ENCODE data around the gene CHD6. TPM values are rescaled to one million over a fixed set of nuclear protein-coding genes. Genes with fewer than 3 reads are reported as not detected.

The CHD6 gene
- total RNA-seq, 1 experiment from 2014 or later = 46.7 TPM

DNA sequence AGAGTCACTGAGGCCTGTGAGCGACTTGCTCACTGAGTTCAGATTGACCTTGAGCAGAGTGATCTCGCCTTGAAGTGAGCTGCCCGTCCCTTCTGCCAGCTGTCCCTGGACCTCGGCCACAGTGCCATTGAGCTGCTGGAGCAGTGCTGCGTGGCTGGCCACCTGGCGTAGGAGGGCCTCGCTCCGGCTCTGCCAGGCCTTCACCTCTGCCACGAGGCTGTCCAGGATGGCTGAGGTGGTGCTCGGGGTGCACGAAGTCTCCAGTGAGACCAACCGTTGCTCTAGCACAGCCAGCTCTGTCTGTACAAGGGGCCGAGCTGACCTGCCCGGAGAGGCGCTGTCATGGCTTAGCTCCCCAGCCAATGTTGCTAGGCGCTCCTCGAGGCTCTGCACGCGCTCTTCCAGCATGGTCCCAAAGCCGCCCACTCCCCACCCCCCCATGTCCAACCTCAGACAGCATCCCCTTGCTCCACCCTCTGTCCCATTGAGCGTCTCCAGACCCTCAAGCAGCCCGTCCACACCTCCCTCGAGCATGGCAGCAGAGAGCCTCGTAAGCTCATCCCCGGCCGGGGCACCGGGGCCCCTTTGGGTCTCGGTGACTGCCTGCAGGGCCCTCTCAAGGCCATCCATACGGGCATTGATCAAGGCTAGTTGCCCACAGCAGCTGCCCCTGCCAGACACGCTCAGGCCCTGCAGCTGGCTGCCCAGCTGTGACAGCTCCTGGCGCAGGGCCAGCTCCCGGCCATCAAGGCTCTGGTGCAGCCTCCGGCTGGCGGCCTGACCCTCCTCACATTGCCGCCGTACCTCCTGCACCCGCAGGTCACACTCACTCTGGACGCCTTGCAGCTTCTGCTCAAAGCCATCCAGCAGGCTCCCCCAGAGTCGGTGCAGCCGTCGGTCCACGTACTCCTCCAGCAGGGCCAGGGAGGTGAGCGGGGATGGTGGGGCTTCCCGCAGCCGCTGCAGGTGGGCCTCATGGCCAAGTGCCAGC lies 256.1 kb downstream of the CHD6 start:
- no TSS peak for BruUV-seq (replicated peaks)
- H3K9me3 ChIP-seq (ENCODE audit: low read depth, low read length, poor library complexity, severe bottlenecking) = no peaks in the 10 kb centered on the region
- CTCF ChIA-PET = no interaction called here

DNA sequence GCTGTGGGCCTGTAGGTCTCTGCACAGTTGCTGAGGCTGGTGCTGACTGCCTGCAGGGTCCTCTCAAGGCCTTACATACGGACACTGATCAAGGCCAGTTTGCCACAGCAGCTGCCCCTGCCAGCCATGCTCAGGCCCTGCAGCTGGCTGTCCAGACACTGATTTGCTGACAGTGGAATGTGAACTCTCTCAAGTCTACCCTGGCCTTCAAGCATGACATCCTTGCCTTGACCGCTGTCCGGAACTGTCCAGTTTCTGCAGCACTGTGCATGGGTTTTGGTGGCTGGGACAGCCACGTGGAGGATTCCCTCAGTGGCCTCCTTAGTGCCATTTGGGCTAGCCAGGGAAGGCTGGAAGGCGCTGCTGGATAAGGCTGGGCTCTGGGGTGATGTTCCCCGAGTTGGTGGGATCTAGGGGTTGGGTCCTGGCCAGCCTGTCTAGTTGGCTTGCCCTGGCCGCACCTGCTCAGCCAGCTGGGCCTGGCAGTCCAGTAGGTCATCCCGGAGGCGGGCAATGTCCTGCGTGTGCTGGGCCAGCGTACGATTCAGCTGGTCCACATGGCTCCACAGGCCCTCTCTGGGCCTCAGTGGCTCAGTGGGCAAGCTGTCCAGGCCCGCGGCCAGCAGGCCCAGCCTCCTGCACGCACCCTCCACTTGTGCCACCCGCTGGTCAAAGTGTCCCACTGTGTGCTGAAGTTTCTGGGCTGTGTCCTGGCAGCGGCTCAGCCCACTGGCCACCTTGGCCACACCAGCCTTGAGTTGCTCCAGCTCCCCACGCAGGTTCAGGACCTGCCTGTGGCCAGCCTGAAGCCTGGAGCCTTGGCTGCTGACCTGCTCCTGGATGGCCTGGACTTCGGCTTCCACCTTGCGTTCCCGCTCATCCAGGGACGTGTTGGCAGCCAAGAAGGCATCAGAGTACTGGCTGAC lies 257.1 kb downstream of the CHD6 start:
- H3K36me3 ChIP-seq (ENCODE audit: insufficient read depth, low read length, poor library complexity, severe bottlenecking) = no peaks in the 10 kb centered on the region
- H3K27ac ChIP-seq (ENCODE audit: low read depth, low read length, poor library complexity, severe bottlenecking) = no peak overlapping the region
- no peaks in the 10 kb centered on the region for H3K9me3 ChIP-seq (ENCODE audit: low read depth, low read length, poor library complexity, severe bottlenecking)
- POLR2A ChIA-PET (ENCODE audit: low non-redundant PET) = no interaction called here
- CTCF ChIA-PET = no interaction called here
- no peak for DNase-seq (ENCODE audit: low spot score)
- no peaks in the 10 kb centered on the region for H3K4me1 ChIP-seq (ENCODE audit: insufficient read depth, low read length, poor library complexity, severe bottlenecking)
- no peak overlapping the region for H3K4me3 ChIP-seq (ENCODE audit: low read depth, low read length, poor library complexity, severe bottlenecking)
- peaks cover 10% of the 10 kb centered on the region for H3K27me3 ChIP-seq (replicated peaks; ENCODE audit: insufficient read depth, low read depth, low read length, poor library complexity)
- BruUV-seq (replicated peaks) = no TSS peak
- TF ChIP-seq EZH2 (IDR thresholded peaks at IDR 0.05; ENCODE audit: borderline replicate concordance, low read depth, low read length, poor library complexity, severe bottlenecking) = no peak
- TF ChIP-seq, protein P1, sequence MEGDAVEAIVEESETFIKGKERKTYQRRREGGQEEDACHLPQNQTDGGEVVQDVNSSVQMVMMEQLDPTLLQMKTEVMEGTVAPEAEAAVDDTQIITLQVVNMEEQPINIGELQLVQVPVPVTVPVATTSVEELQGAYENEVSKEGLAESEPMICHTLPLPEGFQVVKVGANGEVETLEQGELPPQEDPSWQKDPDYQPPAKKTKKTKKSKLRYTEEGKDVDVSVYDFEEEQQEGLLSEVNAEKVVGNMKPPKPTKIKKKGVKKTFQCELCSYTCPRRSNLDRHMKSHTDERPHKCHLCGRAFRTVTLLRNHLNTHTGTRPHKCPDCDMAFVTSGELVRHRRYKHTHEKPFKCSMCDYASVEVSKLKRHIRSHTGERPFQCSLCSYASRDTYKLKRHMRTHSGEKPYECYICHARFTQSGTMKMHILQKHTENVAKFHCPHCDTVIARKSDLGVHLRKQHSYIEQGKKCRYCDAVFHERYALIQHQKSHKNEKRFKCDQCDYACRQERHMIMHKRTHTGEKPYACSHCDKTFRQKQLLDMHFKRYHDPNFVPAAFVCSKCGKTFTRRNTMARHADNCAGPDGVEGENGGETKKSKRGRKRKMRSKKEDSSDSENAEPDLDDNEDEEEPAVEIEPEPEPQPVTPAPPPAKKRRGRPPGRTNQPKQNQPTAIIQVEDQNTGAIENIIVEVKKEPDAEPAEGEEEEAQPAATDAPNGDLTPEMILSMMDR (conservative IDR thresholded peaks at IDR 0.05; ENCODE audit: low read depth, low read length) = no peak
- intact Hi-C loops (cut with micrococcal nuclease; ENCODE audit: unreplicated experiment) = no loop called here

More for the DNA sequence above, 256.1 kb downstream of the CHD6 start:
- no peak for TF ChIP-seq EZH2 (IDR thresholded peaks at IDR 0.05; ENCODE audit: borderline replicate concordance, low read depth, low read length, poor library complexity, severe bottlenecking)
- TF ChIP-seq, protein P1 (conservative IDR thresholded peaks at IDR 0.05; ENCODE audit: low read depth, low read length) = no peak
- POLR2A ChIA-PET (ENCODE audit: low non-redundant PET) = no interaction called here
- Histone ChIP-seq H3K4me3 (ENCODE audit: low read depth, low read length, poor library complexity, severe bottlenecking) (no peak overlapping the region), H3K27me3 (replicated peaks; ENCODE audit: insufficient read depth, low read depth, low read length, poor library complexity) (peaks cover 14% of the 10 kb centered on the region), H3K36me3 (ENCODE audit: insufficient read depth, low read length, poor library complexity, severe bottlenecking) (no peaks in the 10 kb centered on the region), H3K27ac (ENCODE audit: low read depth, low read length, poor library complexity, severe bottlenecking) (no peak overlapping the region), H3K4me1 (ENCODE audit: insufficient read depth, low read length, poor library complexity, severe bottlenecking) (no peaks in the 10 kb centered on the region)
- intact Hi-C loops (cut with micrococcal nuclease; ENCODE audit: unreplicated experiment) = no loop called here
- DNase-seq (ENCODE audit: low spot score) = no peak

DNA sequence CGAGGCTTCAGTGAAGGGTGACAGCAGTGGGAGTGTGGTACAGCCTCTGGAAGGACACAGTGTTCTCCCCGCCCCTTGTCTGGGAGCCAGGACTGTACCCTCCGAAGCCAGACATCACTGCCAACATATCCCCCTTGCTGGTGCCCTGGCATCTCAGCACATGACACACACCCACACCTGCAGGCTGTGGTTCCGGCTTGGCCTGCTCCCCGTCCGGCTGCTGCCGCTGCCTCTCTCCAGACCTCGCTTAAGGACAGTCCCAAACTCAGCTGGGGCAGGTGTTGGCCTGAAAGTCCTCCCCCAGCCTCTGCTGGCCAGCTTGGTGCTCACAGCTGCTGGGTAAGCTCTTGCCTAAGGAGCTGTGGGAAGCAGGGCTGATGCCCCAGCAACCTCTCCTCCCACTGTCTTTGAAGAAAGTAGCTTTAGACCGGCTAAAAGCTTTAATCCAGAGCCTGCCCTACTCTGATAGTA lies 258.6 kb downstream of the CHD6 start:
- intact Hi-C loops (cut with micrococcal nuclease; ENCODE audit: unreplicated experiment) = no loop called here
- ChIA-PET POLR2A (ENCODE audit: low non-redundant PET) (no interaction called here), CTCF (no interaction called here)
- TF ChIP-seq EZH2 (IDR thresholded peaks at IDR 0.05; ENCODE audit: borderline replicate concordance, low read depth, low read length, poor library complexity, severe bottlenecking) = no peak
- H3K27me3 ChIP-seq (replicated peaks; ENCODE audit: insufficient read depth, low read depth, low read length, poor library complexity) = no peaks in the 10 kb centered on the region
- H3K36me3 ChIP-seq (ENCODE audit: insufficient read depth, low read length, poor library complexity, severe bottlenecking) = no peaks in the 10 kb centered on the region
- no peaks in the 10 kb centered on the region for H3K4me1 ChIP-seq (ENCODE audit: insufficient read depth, low read length, poor library complexity, severe bottlenecking)
- H3K9me3 ChIP-seq (ENCODE audit: low read depth, low read length, poor library complexity, severe bottlenecking) = no peaks in the 10 kb centered on the region
- H3K27ac ChIP-seq (ENCODE audit: low read depth, low read length, poor library complexity, severe bottlenecking) = no peak overlapping the region
- H3K4me3 ChIP-seq (ENCODE audit: low read depth, low read length, poor library complexity, severe bottlenecking) = no peak overlapping the region
- no peak for DNase-seq (ENCODE audit: low spot score)
- no TSS peak for BruUV-seq (replicated peaks)

All from A673 (cell line).